GM19025 (cell line): Measurements from ENCODE around the gene CALM1.

Experiments used
- ATAC-seq: cut with Tn5 transposase; IDR thresholded peaks from one replicate; pipeline ENCODE4 v1.9.1; 2021; ENCODE audit warnings: mild to moderate bottlenecking, low read depth, moderate library complexity; ENCODE audit not compliant: unreplicated experiment

CALM1 gene

GRCh38 chr14:90440021-90440451 lies 43.2 kb downstream of the CALM1 start:
- no peak for ATAC-seq

GRCh38 chr14:90440592-90440991 lies 43.8 kb downstream of the CALM1 start:
- ATAC-seq, result no peak

- no peak for ATAC-seq
These were observed 45.6 kb downstream of the CALM1 start for GRCh38 chr14:90442388-90442787.

GRCh38 chr14:90443161-90444076 lies 46.6 kb downstream of the CALM1 start:
- ATAC-seq, result no peak

- ATAC-seq, result no peak
These were observed 47.4 kb downstream of the CALM1 start for GRCh38 chr14:90444077-90444696.

- ATAC-seq, result no peak
These were observed 48.2 kb downstream of the CALM1 start for GRCh38 chr14:90445011-90445410.

GRCh38 chr14:90446405-90446804 lies 49.6 kb downstream of the CALM1 start:
- ATAC-seq, result no peak

- ATAC-seq, result no peak
These were observed 51.1 kb downstream of the CALM1 start for GRCh38 chr14:90447720-90448497.

GRCh38 chr14:90449411-90449810 lies 52.6 kb downstream of the CALM1 start:
- no peak for ATAC-seq

GRCh38 chr14:90450151-90450550 lies 53.3 kb downstream of the CALM1 start:
- ATAC-seq, result no peak

GRCh38 chr14:90450667-90451066 lies 53.8 kb downstream of the CALM1 start:
- ATAC-seq, result no peak

GRCh38 chr14:90451443-90451842 lies 54.6 kb downstream of the CALM1 start:
- no peak for ATAC-seq

GRCh38 chr14:90451961-90452360 lies 55.1 kb downstream of the CALM1 start:
- ATAC-seq, result no peak

- no peak for ATAC-seq
These were observed 55.5 kb downstream of the CALM1 start for GRCh38 chr14:90452366-90452765.

GRCh38 chr14:90453401-90453951 lies 56.6 kb downstream of the CALM1 start:
- ATAC-seq, result no peak

GRCh38 chr14:90454041-90455000 lies 57.5 kb downstream of the CALM1 start:
- no peak for ATAC-seq

- ATAC-seq, result no peak
These were observed 58.3 kb downstream of the CALM1 start for GRCh38 chr14:90455100-90455571.

GRCh38 chr14:90456551-90456950 lies 59.7 kb downstream of the CALM1 start:
- ATAC-seq, result no peak

- ATAC-seq, result no peak
These were observed 60.4 kb downstream of the CALM1 start for GRCh38 chr14:90457186-90457585.
